AG09319 (cell line): ENCODE data around the gene SCFD2.
"Not testable (repeated sequence)": the region's sequence is repeated elsewhere in the genome, so short reads cannot be mapped to it uniquely, and the experiment has no call there.

Source experiments
- DNase-seq: peaks from one replicate; pipeline ENCODE4 v3.0.0-alpha.2; 2010; ENCODE audit warnings: low read depth; ENCODE audit errors: extremely low read depth
- TF ChIP-seq, protein P1 (sequence below): IDR thresholded peaks from 2 replicates; pipeline ENCODE4 v1.5.1; 2011; ENCODE audit warnings: low read depth, mild to moderate bottlenecking, inconsistent platforms, low read length, moderate library complexity

The SCFD2 gene

DNA sequence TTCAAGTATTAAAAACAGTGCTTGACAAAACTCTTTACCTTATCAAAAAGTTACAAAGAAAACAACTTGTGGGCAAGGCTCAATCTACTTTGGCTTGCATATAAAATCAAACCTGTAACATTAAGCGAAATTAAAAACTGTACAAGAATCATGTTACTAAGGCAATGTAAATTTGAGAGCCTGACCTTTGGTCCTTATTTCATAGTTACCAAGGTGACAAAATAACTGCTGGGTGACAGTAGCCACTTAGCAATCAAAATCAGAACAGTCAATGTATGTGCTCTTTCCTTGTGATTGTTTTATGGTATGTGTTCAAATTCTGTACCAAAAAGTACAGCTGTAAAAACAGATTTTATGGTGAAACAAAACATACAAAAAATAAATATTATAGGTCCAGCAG is 299.7 kb downstream of the SCFD2 start:
- TF ChIP-seq, protein P1, sequence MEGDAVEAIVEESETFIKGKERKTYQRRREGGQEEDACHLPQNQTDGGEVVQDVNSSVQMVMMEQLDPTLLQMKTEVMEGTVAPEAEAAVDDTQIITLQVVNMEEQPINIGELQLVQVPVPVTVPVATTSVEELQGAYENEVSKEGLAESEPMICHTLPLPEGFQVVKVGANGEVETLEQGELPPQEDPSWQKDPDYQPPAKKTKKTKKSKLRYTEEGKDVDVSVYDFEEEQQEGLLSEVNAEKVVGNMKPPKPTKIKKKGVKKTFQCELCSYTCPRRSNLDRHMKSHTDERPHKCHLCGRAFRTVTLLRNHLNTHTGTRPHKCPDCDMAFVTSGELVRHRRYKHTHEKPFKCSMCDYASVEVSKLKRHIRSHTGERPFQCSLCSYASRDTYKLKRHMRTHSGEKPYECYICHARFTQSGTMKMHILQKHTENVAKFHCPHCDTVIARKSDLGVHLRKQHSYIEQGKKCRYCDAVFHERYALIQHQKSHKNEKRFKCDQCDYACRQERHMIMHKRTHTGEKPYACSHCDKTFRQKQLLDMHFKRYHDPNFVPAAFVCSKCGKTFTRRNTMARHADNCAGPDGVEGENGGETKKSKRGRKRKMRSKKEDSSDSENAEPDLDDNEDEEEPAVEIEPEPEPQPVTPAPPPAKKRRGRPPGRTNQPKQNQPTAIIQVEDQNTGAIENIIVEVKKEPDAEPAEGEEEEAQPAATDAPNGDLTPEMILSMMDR: no peak
- no peak for DNase-seq

- TF ChIP-seq, protein P1: no peak
Measured at GRCh38 chr4:53064609-53065008, 301.3 kb downstream of the SCFD2 start.

GRCh38 chr4:53061091-53061850 is 304.6 kb downstream of the SCFD2 start:
- TF ChIP-seq, protein P1: no peak
- no peak for DNase-seq

More at GRCh38 chr4:53064609-53065008, 301.3 kb downstream of the SCFD2 start:
- DNase-seq: no peak

DNA sequence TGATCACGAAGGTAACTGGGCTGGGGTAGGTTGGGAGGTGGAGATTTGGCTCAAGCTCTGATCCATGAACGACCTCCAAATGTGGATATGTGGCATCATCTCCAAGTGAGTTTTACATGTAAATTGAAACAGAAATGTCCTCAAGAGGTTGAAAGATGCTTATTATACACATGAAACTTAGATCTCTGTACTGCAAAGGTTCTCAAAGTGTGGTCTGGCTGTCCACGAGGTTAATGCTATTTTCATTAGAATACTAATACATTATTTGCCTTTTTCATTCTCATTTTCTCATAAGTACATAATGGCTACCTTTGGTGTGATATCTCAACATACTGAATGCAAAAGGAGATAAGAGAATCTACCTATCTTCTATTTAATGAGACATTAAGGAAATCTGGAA is 305.6 kb downstream of the SCFD2 start:
- no peak for DNase-seq
- TF ChIP-seq, protein P1: no peak

- TF ChIP-seq, protein P1: no peak
- DNase-seq: no peak
Measured at GRCh38 chr4:53059871-53060270, 306.0 kb downstream of the SCFD2 start.

DNA sequence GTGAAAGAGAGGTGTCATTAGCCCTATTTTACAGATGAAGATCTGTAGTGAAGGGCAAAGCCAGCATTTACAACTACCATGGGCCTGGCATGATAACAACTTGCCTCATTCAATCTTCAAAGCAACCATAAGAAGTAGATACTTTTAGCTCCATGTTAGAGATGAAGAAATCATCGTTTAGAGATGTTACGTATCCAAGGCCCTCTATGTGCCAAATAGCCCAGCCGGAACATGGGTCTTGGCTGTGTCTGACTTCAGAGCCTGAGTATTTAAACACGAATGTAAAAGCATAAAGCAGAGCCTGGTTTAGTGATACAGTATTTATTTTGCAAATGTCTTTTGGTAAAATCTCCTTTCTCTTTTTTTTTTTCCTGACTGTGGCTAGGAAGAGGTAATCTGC is 306.6 kb downstream of the SCFD2 start:
- TF ChIP-seq, protein P1: no peak
- no peak for DNase-seq

DNA sequence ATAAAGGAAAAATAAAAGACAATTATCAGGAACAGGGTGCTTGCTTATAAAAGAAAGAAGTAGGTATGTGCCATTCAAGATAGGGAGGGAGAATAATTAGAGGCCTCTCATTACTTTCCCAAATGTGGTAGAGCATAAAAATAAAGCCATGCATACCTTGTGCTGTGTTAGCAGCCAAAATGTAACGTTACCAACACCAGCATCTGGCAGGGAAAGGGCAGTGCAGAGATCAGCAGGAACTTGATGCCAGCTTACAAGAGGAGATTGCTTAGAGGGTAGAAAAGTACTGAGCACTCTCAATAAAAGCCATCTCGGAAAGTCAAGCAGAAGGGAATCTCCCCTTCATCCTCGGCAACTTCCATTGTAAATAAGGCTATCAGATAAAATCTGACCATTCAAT is 308.2 kb downstream of the SCFD2 start:
- DNase-seq: no peak
- TF ChIP-seq, protein P1: no peak

- DNase-seq: not testable (repeated sequence)
Measured at GRCh38 chr4:53057108-53057507, 308.8 kb downstream of the SCFD2 start.
